ENCODE data around the gene MED26.

- no peak for TF ChIP-seq EZH2 (IDR thresholded peaks at IDR 0.05; ENCODE audit: insufficient read depth, poor library complexity, severe bottlenecking)
- TF ChIP-seq EZH2phosphoT487 (IDR thresholded peaks at IDR 0.05; ENCODE audit: insufficient read depth, low read depth), result no peak
These were observed 98.4 kb downstream of the MED26 start for GRCh38 chr19:16529466-16530144.

All from GM23248 (cell line).